ENCODE measurements around the gene WDFY3. TPM values are rescaled to one million over a fixed set of nuclear protein-coding genes. Genes with fewer than 3 reads are reported as not detected.
"Not testable (repeated sequence)": the region's sequence is repeated elsewhere in the genome, so short reads cannot be mapped to it uniquely, and the experiment has no call there.

WDFY3 gene
- total RNA-seq, 1 donor from 2014 or later = 0.80 TPM

- no peaks in the 10 kb centered on the region for H3K36me3 Mint-ChIP-seq (ENCODE audit: low read depth)
- no peak for DNase-seq (ENCODE audit: low spot score)
- intact Hi-C loops (cut with micrococcal nuclease) = no loop called here
- H3K4me1 Mint-ChIP-seq (ENCODE audit: low read depth) = no peaks in the 10 kb centered on the region
- H3K4me3 Mint-ChIP-seq (ENCODE audit: low read depth) = no peak overlapping the region
- no peaks in the 10 kb centered on the region for H3K27me3 Mint-ChIP-seq (ENCODE audit: low read depth)
- H3K27ac Mint-ChIP-seq = no peak overlapping the region
- H3K9me3 Mint-ChIP-seq = no peaks in the 10 kb centered on the region
These were observed 275.3 kb downstream of the WDFY3 start for GRCh38 chr4:84691170-84691691.

- no peaks in the 10 kb centered on the region for H3K36me3 Mint-ChIP-seq (ENCODE audit: low read depth)
- H3K9me3 Mint-ChIP-seq = no peaks in the 10 kb centered on the region
- H3K27ac Mint-ChIP-seq = no peak overlapping the region
- no peak for DNase-seq (ENCODE audit: low spot score)
- no peaks in the 10 kb centered on the region for H3K4me1 Mint-ChIP-seq (ENCODE audit: low read depth)
- H3K4me3 Mint-ChIP-seq (ENCODE audit: low read depth) = no peak overlapping the region
- H3K27me3 Mint-ChIP-seq (ENCODE audit: low read depth) = no peaks in the 10 kb centered on the region
- intact Hi-C loops (cut with micrococcal nuclease) = no loop called here
These were observed 276.0 kb downstream of the WDFY3 start for GRCh38 chr4:84690481-84690880.

GRCh38 chr4:84689197-84689596, 277.3 kb downstream of the WDFY3 start:
- no peaks in the 10 kb centered on the region for H3K9me3 Mint-ChIP-seq
- no peaks in the 10 kb centered on the region for H3K27me3 Mint-ChIP-seq (ENCODE audit: low read depth)
- DNase-seq (ENCODE audit: low spot score) = no peak
- H3K4me1 Mint-ChIP-seq (ENCODE audit: low read depth) = peaks cover 6% of the 10 kb centered on the region
- intact Hi-C loops (cut with micrococcal nuclease) = no loop called here
- H3K4me3 Mint-ChIP-seq (ENCODE audit: low read depth) = no peak overlapping the region
- H3K36me3 Mint-ChIP-seq (ENCODE audit: low read depth) = no peaks in the 10 kb centered on the region
- no peak overlapping the region for H3K27ac Mint-ChIP-seq

- intact Hi-C loops (cut with micrococcal nuclease) = no loop called here
- no peaks in the 10 kb centered on the region for H3K27me3 Mint-ChIP-seq (ENCODE audit: low read depth)
- H3K4me1 Mint-ChIP-seq (ENCODE audit: low read depth) = peaks cover 11% of the 10 kb centered on the region
- no peak for DNase-seq (ENCODE audit: low spot score)
- no peak overlapping the region for H3K4me3 Mint-ChIP-seq (ENCODE audit: low read depth)
- no peak overlapping the region for H3K27ac Mint-ChIP-seq
- H3K9me3 Mint-ChIP-seq = no peaks in the 10 kb centered on the region
- no peaks in the 10 kb centered on the region for H3K36me3 Mint-ChIP-seq (ENCODE audit: low read depth)
These were observed 277.9 kb downstream of the WDFY3 start for GRCh38 chr4:84688605-84689004.

GRCh38 chr4:84685105-84685504, 281.4 kb downstream of the WDFY3 start:
- intact Hi-C loops (cut with micrococcal nuclease) = no loop called here
- no peak for DNase-seq (ENCODE audit: low spot score)
- no peak overlapping the region for H3K27ac Mint-ChIP-seq
- no peak overlapping the region for H3K4me3 Mint-ChIP-seq (ENCODE audit: low read depth)
- H3K4me1 Mint-ChIP-seq (ENCODE audit: low read depth) = peaks cover 18% of the 10 kb centered on the region
- no peaks in the 10 kb centered on the region for H3K27me3 Mint-ChIP-seq (ENCODE audit: low read depth)
- H3K9me3 Mint-ChIP-seq = no peaks in the 10 kb centered on the region
- no peaks in the 10 kb centered on the region for H3K36me3 Mint-ChIP-seq (ENCODE audit: low read depth)

GRCh38 chr4:84684361-84684760, 282.1 kb downstream of the WDFY3 start:
- no peak for DNase-seq (ENCODE audit: low spot score)
- Mint-ChIP-seq H3K27me3 (ENCODE audit: low read depth) (no peaks in the 10 kb centered on the region), H3K9me3 (no peaks in the 10 kb centered on the region), H3K36me3 (ENCODE audit: low read depth) (no peaks in the 10 kb centered on the region), H3K4me1 (ENCODE audit: low read depth) (peaks cover 18% of the 10 kb centered on the region), H3K27ac (no peak overlapping the region), H3K4me3 (ENCODE audit: low read depth) (no peak overlapping the region)
- intact Hi-C loops (cut with micrococcal nuclease) = no loop called here

GRCh38 chr4:84683064-84683850, 283.2 kb downstream of the WDFY3 start:
- peaks cover 18% of the 10 kb centered on the region for H3K4me1 Mint-ChIP-seq (ENCODE audit: low read depth)
- DNase-seq (ENCODE audit: low spot score) = no peak
- no peaks in the 10 kb centered on the region for H3K36me3 Mint-ChIP-seq (ENCODE audit: low read depth)
- H3K4me3 Mint-ChIP-seq (ENCODE audit: low read depth) = no peak overlapping the region
- intact Hi-C loops (cut with micrococcal nuclease) = no loop called here
- H3K27ac Mint-ChIP-seq = no peak overlapping the region
- H3K27me3 Mint-ChIP-seq (ENCODE audit: low read depth) = no peaks in the 10 kb centered on the region
- H3K9me3 Mint-ChIP-seq = no peaks in the 10 kb centered on the region

GRCh38 chr4:84682661-84683060, 283.8 kb downstream of the WDFY3 start:
- peaks cover 18% of the 10 kb centered on the region for H3K4me1 Mint-ChIP-seq (ENCODE audit: low read depth)
- DNase-seq (ENCODE audit: low spot score); H3K27ac Mint-ChIP-seq; H3K36me3 Mint-ChIP-seq (ENCODE audit: low read depth); H3K9me3 Mint-ChIP-seq; H3K27me3 Mint-ChIP-seq (ENCODE audit: low read depth); H3K4me3 Mint-ChIP-seq (ENCODE audit: low read depth); intact Hi-C loops (cut with micrococcal nuclease): not testable (repeated sequence)

- no peak for DNase-seq (ENCODE audit: low spot score)
- no peaks in the 10 kb centered on the region for H3K36me3 Mint-ChIP-seq (ENCODE audit: low read depth)
- no peaks in the 10 kb centered on the region for H3K9me3 Mint-ChIP-seq
- no peak overlapping the region for H3K27ac Mint-ChIP-seq
- intact Hi-C loops (cut with micrococcal nuclease) = no loop called here
- H3K4me1 Mint-ChIP-seq (ENCODE audit: low read depth) = peaks cover 18% of the 10 kb centered on the region
- no peaks in the 10 kb centered on the region for H3K27me3 Mint-ChIP-seq (ENCODE audit: low read depth)
- H3K4me3 Mint-ChIP-seq (ENCODE audit: low read depth) = no peak overlapping the region
These were observed 284.8 kb downstream of the WDFY3 start for GRCh38 chr4:84681486-84682274.

- Mint-ChIP-seq H3K9me3 (no peaks in the 10 kb centered on the region), H3K4me1 (ENCODE audit: low read depth) (peaks cover 18% of the 10 kb centered on the region), H3K36me3 (ENCODE audit: low read depth) (no peaks in the 10 kb centered on the region), H3K27ac (no peak overlapping the region), H3K4me3 (ENCODE audit: low read depth) (no peak overlapping the region), H3K27me3 (ENCODE audit: low read depth) (no peaks in the 10 kb centered on the region)
- intact Hi-C loops (cut with micrococcal nuclease) = no loop called here
- DNase-seq (ENCODE audit: low spot score) = no peak
These were observed 285.5 kb downstream of the WDFY3 start for GRCh38 chr4:84680956-84681355.

- Mint-ChIP-seq H3K9me3 (no peaks in the 10 kb centered on the region), H3K36me3 (ENCODE audit: low read depth) (no peaks in the 10 kb centered on the region), H3K27ac (no peak overlapping the region), H3K4me3 (ENCODE audit: low read depth) (no peak overlapping the region), H3K4me1 (ENCODE audit: low read depth) (peaks cover 11% of the 10 kb centered on the region), H3K27me3 (ENCODE audit: low read depth) (no peaks in the 10 kb centered on the region)
- intact Hi-C loops (cut with micrococcal nuclease) = no loop called here
- DNase-seq (ENCODE audit: low spot score) = no peak
These were observed 287.3 kb downstream of the WDFY3 start for GRCh38 chr4:84678976-84679744.

GRCh38 chr4:84677995-84678394, 288.5 kb downstream of the WDFY3 start:
- H3K9me3 Mint-ChIP-seq = no peaks in the 10 kb centered on the region
- H3K27me3 Mint-ChIP-seq (ENCODE audit: low read depth) = no peaks in the 10 kb centered on the region
- no peaks in the 10 kb centered on the region for H3K36me3 Mint-ChIP-seq (ENCODE audit: low read depth)
- intact Hi-C loops (cut with micrococcal nuclease) = no loop called here
- H3K4me3 Mint-ChIP-seq (ENCODE audit: low read depth) = no peak overlapping the region
- peaks cover 7% of the 10 kb centered on the region for H3K4me1 Mint-ChIP-seq (ENCODE audit: low read depth)
- DNase-seq (ENCODE audit: low spot score) = no peak
- no peak overlapping the region for H3K27ac Mint-ChIP-seq

Measured in activated T-helper 2 cell treated with anti-CD3 and anti-CD28 coated beads, Interferon-gamma antibody, Interleukin-2, Interleukin-4, amounts not matched to agents 10 μg/mL and 5 μg/mL and 100 μg/mL, durations not matched to agents 14 hours and 24 hours and 36 hours (primary cell).